PC-3 (cell line): ENCODE results near the gene PEA15.

Experiments
- EZH2 ChIP-seq: fragments of 300-600 bp; sonication (generic); IDR thresholded peaks from one replicate; pipeline ENCODE4 v1.6.1; 2017; ENCODE audit warnings: antibody characterized with exemption, mild to moderate bottlenecking, low read length; ENCODE audit not compliant: unreplicated experiment
- EZH2phosphoT487 ChIP-seq: fragments of 300-600 bp; sonication (generic); IDR thresholded peaks from 2 replicates; pipeline ENCODE4 v1.6.1; 2018; ENCODE audit warnings: mild to moderate bottlenecking, antibody characterized with exemption, low read length, borderline replicate concordance
- TF ChIP-seq, protein P1 (sequence below): fragments of 300-600 bp; sonication (generic); conservative IDR thresholded peaks from 2 replicates; pipeline ENCODE4 v1.5.1; 2017; ENCODE audit warnings: antibody characterized with exemption, low read depth, mild to moderate bottlenecking, low read length

DNA sequence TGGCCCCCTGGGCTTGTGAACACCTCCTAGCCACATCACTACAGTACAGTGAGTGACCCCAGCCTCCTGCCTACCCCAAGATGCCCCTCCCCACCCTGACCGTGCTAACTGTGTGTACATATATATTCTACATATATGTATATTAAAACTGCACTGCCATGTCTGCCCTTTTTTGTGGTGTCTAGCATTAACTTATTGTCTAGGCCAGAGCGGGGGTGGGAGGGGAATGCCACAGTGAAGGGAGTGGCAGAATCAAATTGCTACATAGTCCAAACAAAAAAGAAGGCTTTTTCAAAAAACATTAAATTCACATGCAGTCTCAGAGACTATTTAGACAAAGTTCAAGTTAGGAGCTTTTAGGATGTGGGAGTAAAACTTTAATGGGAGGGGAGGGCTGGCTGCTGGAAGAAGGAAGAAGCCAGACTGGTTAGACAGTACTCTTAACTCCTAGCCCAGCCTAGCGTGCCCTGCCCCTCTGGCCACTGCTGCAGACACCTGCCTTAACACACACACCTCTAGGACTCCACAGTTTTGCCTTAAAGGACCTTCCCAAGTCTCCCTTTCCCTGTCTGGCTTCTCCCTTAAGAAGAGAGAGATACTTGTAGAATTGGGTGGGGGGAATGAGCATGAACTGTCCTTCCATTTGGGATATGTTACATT is 9.4 kb downstream of the PEA15 start:
- TF ChIP-seq, protein P1, sequence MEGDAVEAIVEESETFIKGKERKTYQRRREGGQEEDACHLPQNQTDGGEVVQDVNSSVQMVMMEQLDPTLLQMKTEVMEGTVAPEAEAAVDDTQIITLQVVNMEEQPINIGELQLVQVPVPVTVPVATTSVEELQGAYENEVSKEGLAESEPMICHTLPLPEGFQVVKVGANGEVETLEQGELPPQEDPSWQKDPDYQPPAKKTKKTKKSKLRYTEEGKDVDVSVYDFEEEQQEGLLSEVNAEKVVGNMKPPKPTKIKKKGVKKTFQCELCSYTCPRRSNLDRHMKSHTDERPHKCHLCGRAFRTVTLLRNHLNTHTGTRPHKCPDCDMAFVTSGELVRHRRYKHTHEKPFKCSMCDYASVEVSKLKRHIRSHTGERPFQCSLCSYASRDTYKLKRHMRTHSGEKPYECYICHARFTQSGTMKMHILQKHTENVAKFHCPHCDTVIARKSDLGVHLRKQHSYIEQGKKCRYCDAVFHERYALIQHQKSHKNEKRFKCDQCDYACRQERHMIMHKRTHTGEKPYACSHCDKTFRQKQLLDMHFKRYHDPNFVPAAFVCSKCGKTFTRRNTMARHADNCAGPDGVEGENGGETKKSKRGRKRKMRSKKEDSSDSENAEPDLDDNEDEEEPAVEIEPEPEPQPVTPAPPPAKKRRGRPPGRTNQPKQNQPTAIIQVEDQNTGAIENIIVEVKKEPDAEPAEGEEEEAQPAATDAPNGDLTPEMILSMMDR: no peak
- TF ChIP-seq EZH2: no peak
- TF ChIP-seq EZH2phosphoT487: no peak
